ENCODE measurements around the gene ADAMTS16.
A peak's percentile ranks its signal among the peaks of the same experiment; 100 is the strongest.

ADAMTS16 gene

GRCh38 chr5:5252106-5252505, 112.0 kb downstream of the ADAMTS16 start:
- CTCF ChIA-PET: no interaction called here
- TF ChIP-seq HDGF (IDR thresholded peaks at IDR 0.05; ENCODE audit: borderline replicate concordance) (no peak), LEF1 (IDR thresholded peaks at IDR 0.05; ENCODE audit: borderline replicate concordance) (no peak), CTBP1 (IDR thresholded peaks at IDR 0.05; ENCODE audit: borderline replicate concordance) (no peak)
- POLR2A ChIA-PET: no interaction called here
- no peak for DNase-seq (ENCODE audit: extremely low spot score)

- POLR2A ChIA-PET: no interaction called here
- TF ChIP-seq BHLHE40 (IDR thresholded peaks at IDR 0.05; ENCODE audit: borderline replicate concordance): no peak
- no peak for TF ChIP-seq LEF1 (IDR thresholded peaks at IDR 0.05; ENCODE audit: borderline replicate concordance)
- no peak for TF ChIP-seq ZNF384 (IDR thresholded peaks at IDR 0.05)
- no peak for TF ChIP-seq ARNT (IDR thresholded peaks at IDR 0.05)
- no peak for TF ChIP-seq NFRKB (IDR thresholded peaks at IDR 0.05)
- no peak for TF ChIP-seq ELF4 (IDR thresholded peaks at IDR 0.05)
- no peak for TF ChIP-seq CTBP1 (IDR thresholded peaks at IDR 0.05; ENCODE audit: borderline replicate concordance)
- TF ChIP-seq HDGF (IDR thresholded peaks at IDR 0.05; ENCODE audit: borderline replicate concordance): no peak
- no peak for TF ChIP-seq FOXK2 (IDR thresholded peaks at IDR 0.05)
- TF ChIP-seq SP1 (IDR thresholded peaks at IDR 0.05): no peak
- TF ChIP-seq TARDBP (IDR thresholded peaks at IDR 0.05): no peak
- no peak for TF ChIP-seq L3MBTL2 (conservative IDR thresholded peaks at IDR 0.05)
- CTCF ChIA-PET: no interaction called here
- DNase-seq (ENCODE audit: extremely low spot score): no peak
Measured at GRCh38 chr5:5257353-5257752, 117.2 kb downstream of the ADAMTS16 start.

- ChIA-PET POLR2A (no interaction called here), CTCF (interaction anchor here (0.8 kb wide), 1 partner anchor 189 kb away, joined by 4 read pairs; no protein-coding TSS in a partner anchor)
- TF ChIP-seq CTBP1 (IDR thresholded peaks at IDR 0.05; ENCODE audit: borderline replicate concordance) (no peak), ELF4 (IDR thresholded peaks at IDR 0.05) (no peak), ZNF384 (IDR thresholded peaks at IDR 0.05) (no peak)
- no peak for DNase-seq (ENCODE audit: extremely low spot score)
Measured at GRCh38 chr5:5258564-5258963, 118.4 kb downstream of the ADAMTS16 start.

- no peak for DNase-seq (ENCODE audit: extremely low spot score)
- ChIA-PET POLR2A (no interaction called here), CTCF (no interaction called here)
- TF ChIP-seq PKNOX1 (IDR thresholded peaks at IDR 0.05) (no peak), TARDBP (IDR thresholded peaks at IDR 0.05) (no peak), ELF4 (IDR thresholded peaks at IDR 0.05) (no peak), FOXK2 (IDR thresholded peaks at IDR 0.05) (no peak), HDGF (IDR thresholded peaks at IDR 0.05; ENCODE audit: borderline replicate concordance) (no peak), L3MBTL2 (conservative IDR thresholded peaks at IDR 0.05) (no peak), SUZ12 (IDR thresholded peaks at IDR 0.05) (no peak), NFRKB (IDR thresholded peaks at IDR 0.05) (no peak), ZNF384 (IDR thresholded peaks at IDR 0.05) (no peak), BHLHE40 (IDR thresholded peaks at IDR 0.05; ENCODE audit: borderline replicate concordance) (no peak), LEF1 (IDR thresholded peaks at IDR 0.05; ENCODE audit: borderline replicate concordance) (no peak), FOXM1 (IDR thresholded peaks at IDR 0.05; ENCODE audit: borderline replicate concordance) (no peak), FOXA1 (IDR thresholded peaks at IDR 0.05) (no peak), CTBP1 (IDR thresholded peaks at IDR 0.05; ENCODE audit: borderline replicate concordance) (no peak)
Measured at GRCh38 chr5:5264727-5265126, 124.6 kb downstream of the ADAMTS16 start.

DNA sequence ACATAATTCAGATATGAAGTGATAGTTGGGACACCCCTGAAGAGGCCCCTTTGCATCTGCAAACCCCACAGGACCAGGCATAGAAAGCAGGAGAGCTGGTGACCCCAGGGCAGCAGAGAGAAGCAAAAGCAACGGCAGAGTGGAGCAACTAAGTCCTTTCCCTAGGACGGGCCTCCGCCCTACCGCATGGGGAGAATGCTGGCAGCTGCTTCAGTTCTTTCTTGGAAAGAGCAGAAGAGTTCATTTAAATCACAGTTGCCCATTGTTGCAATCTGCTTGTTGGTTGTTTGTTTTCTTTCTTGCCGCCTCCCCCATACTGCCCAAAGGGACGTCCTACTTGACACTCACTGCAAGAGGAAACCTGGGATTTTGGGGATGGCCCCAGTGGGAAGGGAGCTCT, 126.2 kb downstream of the ADAMTS16 start:
- ChIA-PET CTCF (interaction anchor here (1.0 kb wide), 1 partner anchor 11 kb away, joined by 3 read pairs; no protein-coding TSS in a partner anchor), POLR2A (interaction anchor here (1.1 kb wide), 1 partner anchor 85 kb away, joined by 3 read pairs; no protein-coding TSS in a partner anchor)
- no peak for DNase-seq (ENCODE audit: extremely low spot score)
- no peak for TF ChIP-seq BHLHE40 (IDR thresholded peaks at IDR 0.05; ENCODE audit: borderline replicate concordance)
- TF ChIP-seq ZNF384 (IDR thresholded peaks at IDR 0.05): no peak
- TF ChIP-seq FOXM1 (IDR thresholded peaks at IDR 0.05; ENCODE audit: borderline replicate concordance): no peak
- no peak for TF ChIP-seq TARDBP (IDR thresholded peaks at IDR 0.05)
- TF ChIP-seq FOXK2 (IDR thresholded peaks at IDR 0.05): no peak
- TF ChIP-seq FOXA1 (IDR thresholded peaks at IDR 0.05): no peak
- no peak for TF ChIP-seq HDGF (IDR thresholded peaks at IDR 0.05; ENCODE audit: borderline replicate concordance)
- no peak for TF ChIP-seq CTBP1 (IDR thresholded peaks at IDR 0.05; ENCODE audit: borderline replicate concordance)
- no peak for TF ChIP-seq SUZ12 (IDR thresholded peaks at IDR 0.05)
- TF ChIP-seq LEF1 (IDR thresholded peaks at IDR 0.05; ENCODE audit: borderline replicate concordance): no peak
- no peak for TF ChIP-seq ARNT (IDR thresholded peaks at IDR 0.05)
- TF ChIP-seq NFRKB (IDR thresholded peaks at IDR 0.05): no peak
- TF ChIP-seq ELF4 (IDR thresholded peaks at IDR 0.05): no peak

- TF ChIP-seq CTBP1 (IDR thresholded peaks at IDR 0.05; ENCODE audit: borderline replicate concordance) (no peak), ZNF384 (IDR thresholded peaks at IDR 0.05) (no peak), FOXM1 (IDR thresholded peaks at IDR 0.05; ENCODE audit: borderline replicate concordance) (no peak)
- POLR2A ChIA-PET: no interaction called here
- no peak for DNase-seq (ENCODE audit: extremely low spot score)
- CTCF ChIA-PET: no interaction called here
Measured at GRCh38 chr5:5270161-5270560, 130.0 kb downstream of the ADAMTS16 start.

GRCh38 chr5:5270958-5271785, 131.0 kb downstream of the ADAMTS16 start:
- TF ChIP-seq PKNOX1 (IDR thresholded peaks at IDR 0.05) (no peak), SP1 (IDR thresholded peaks at IDR 0.05) (no peak), L3MBTL2 (conservative IDR thresholded peaks at IDR 0.05) (no peak)
- peak; percentile 53 for DNase-seq (ENCODE audit: extremely low spot score)
- ChIA-PET CTCF (no interaction called here), POLR2A (interaction anchor here (0.7 kb wide), 1 partner anchor 80 kb away, joined by 3 read pairs; no protein-coding TSS in a partner anchor)
